Esophagus (tissue), 2 donors: ENCODE results near the gene KCNH3. TPM values are rescaled to one million over a fixed set of nuclear protein-coding genes. Genes with fewer than 3 reads are reported as not detected.

Source experiments
- H3K27ac ChIP-seq, 2 donors: one replicate each; pipeline ENCODE4 v1.5.1; 2013; ENCODE audit warnings: low read depth in 2 of 2, mild to moderate bottlenecking in 2 of 2, inconsistent platforms in 1 of 2, low read length in 1 of 2, moderate library complexity in 1 of 2
- H3K27me3 ChIP-seq, 2 donors: one replicate each; pipeline ENCODE4 v1.6.1; 2013; ENCODE audit warnings: low read length in 2 of 2, control low read depth in 1 of 2, mild to moderate bottlenecking in 1 of 2; ENCODE audit not compliant: insufficient read depth in 2 of 2, control insufficient read depth in 1 of 2
- H3K36me3 ChIP-seq, 2 donors: one replicate each; pipeline ENCODE4 v1.6.1; 2013; ENCODE audit warnings: low read length in 1 of 2; ENCODE audit not compliant: control insufficient read depth in 2 of 2, insufficient read depth in 2 of 2
- H3K4me1 ChIP-seq, 2 donors: one replicate each; pipeline ENCODE4 v1.6.1; 2013; ENCODE audit warnings: low read length in 1 of 2; ENCODE audit not compliant: control insufficient read depth in 2 of 2, insufficient read depth in 2 of 2
- H3K4me3 ChIP-seq, 2 donors: one replicate each; pipeline ENCODE4 v1.5.1; 2013; ENCODE audit warnings: low read length in 2 of 2, mild to moderate bottlenecking in 2 of 2, low read depth in 1 of 2, moderate library complexity in 1 of 2
- H3K9me3 ChIP-seq, 2 donors: one replicate each; pipeline ENCODE4 v1.6.1; 2013; ENCODE audit warnings: mild to moderate bottlenecking in 2 of 2, low read depth in 1 of 2, low read length in 1 of 2, moderate library complexity in 1 of 2; ENCODE audit not compliant: control insufficient read depth in 2 of 2, insufficient read depth in 1 of 2
- WGBS, 2 donors: extraction: QIAGEN DNeasy Blood & Tissue Kit; methylation state at CpG; one replicate each; pipeline ENCODE4 v1.1.7; 2013; 5-methylcytosine and 5-hydroxymethylcytosine counted together
- polyA plus RNA-seq, 2 donors: library from polyadenylated mRNA; stranded (reverse); fragments of 200-250 nt; gene quantifications; one replicate each; pipeline ENCODE4 v1.2.3, GENCODE V29; 2013
- donor health status: healthy with polysubstance abuse.
- donor health status: Bipolar disorder and iron deficiency.

KCNH3 gene
- polyA plus RNA-seq, 2 donors = 0.07 to 0.24 TPM

DNA sequence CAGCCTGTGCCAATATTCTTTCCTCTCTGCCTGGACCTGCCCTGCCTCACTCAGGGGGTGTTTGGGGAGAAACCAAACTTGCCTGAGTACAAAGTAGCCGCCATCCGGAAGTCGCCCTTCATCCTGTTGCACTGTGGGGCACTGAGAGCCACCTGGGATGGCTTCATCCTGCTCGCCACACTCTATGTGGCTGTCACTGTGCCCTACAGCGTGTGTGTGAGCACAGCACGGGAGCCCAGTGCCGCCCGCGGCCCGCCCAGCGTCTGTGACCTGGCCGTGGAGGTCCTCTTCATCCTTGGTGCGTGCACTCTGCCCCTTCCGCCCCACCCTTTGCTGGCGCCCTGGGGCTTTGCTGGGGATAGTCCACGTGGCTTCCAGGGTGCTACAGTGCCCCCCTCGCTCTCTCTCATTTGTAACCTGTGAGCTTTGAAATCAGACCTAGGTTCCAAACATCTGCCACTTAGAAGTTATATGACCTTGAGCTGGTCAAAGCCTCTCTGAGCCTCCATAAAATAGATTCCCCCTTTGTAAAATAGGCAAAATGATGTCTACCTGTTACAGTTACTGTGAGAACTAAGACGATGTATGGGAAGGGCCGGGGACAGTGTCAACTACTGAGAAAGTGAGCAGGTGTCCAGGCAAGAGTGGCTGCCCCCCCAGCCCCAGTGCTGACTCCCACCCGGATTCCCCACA is 4.5 kb downstream of the KCNH3 start:
- Histone ChIP-seq H3K27ac (no peak overlapping the region), H3K4me3 (no peak overlapping the region), H3K4me1 (peaks cover 2% of the 10 kb centered on the region in 2 donors), H3K9me3 (no peaks in the 10 kb centered on the region), H3K27me3 (peaks cover 0 to 5% of the 10 kb centered on the region in 2 donors), H3K36me3 (no peaks in the 10 kb centered on the region)
- 55 to 62% methylated on average over 20 of the region's 20 CpGs for WGBS, 2 donors

DNA sequence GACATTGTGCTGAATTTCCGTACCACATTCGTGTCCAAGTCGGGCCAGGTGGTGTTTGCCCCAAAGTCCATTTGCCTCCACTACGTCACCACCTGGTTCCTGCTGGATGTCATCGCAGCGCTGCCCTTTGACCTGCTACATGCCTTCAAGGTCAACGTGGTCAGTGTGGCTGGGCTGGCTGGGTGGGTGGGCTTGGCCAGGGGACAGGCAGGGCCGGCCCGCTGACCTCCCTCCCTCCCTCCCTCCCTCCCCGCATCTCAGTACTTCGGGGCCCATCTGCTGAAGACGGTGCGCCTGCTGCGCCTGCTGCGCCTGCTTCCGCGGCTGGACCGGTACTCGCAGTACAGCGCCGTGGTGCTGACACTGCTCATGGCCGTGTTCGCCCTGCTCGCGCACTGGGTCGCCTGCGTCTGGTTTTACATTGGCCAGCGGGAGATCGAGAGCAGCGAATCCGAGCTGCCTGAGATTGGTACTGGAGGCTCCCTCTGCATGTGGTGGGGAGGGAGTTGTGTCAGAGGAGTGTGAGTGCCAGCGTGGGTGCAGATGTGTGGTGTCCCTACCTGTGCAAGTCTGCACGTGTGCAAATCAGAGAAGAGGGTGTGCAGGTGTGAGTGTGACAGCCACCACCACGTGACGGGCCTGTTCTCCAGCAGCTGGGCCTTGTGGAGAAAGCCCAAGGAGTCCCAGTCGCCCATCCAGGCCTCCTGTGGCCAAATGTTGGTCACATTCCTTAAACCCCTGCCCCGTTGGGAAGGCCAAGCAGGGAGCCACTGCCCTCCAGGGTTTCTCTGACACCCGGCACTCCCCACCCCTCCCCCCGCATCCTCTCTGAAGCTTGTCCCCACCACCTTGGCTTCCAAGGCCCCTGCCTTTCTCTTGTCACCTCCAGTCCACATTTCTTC is 5.3 kb downstream of the KCNH3 start:
- peaks cover 0 to 7% of the 10 kb centered on the region in 2 donors for H3K4me1 ChIP-seq
- H3K4me3 ChIP-seq = no peak overlapping the region
- H3K27ac ChIP-seq = no peak overlapping the region
- H3K27me3 ChIP-seq = peaks cover 0 to 5% of the 10 kb centered on the region in 2 donors
- 50 to 52% methylated on average over 37 to 39 of the region's 39 CpGs for WGBS, 2 donors
- H3K36me3 ChIP-seq = no peaks in the 10 kb centered on the region
- no peaks in the 10 kb centered on the region for H3K9me3 ChIP-seq

DNA sequence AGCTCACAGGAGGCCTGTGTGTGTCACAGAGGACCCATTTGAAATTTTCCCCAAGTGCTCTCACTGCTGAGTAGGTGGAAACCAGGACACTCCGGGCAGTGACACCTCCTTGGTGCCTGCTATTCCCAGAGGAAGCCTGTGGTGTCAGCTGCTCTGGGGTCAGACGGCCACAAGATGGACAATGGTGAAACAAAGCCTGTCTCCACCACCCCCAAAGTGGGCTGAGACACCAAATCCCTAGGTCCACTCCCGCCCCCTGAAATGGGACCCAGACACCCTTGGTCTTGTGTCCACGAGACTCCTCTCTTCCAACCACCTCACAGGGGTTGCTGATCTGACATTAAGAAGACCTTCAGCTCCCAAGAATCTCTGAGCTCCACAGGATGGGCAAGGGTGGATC is 7.0 kb downstream of the KCNH3 start:
- no peaks in the 10 kb centered on the region for H3K27me3 ChIP-seq
- no peak overlapping the region for H3K27ac ChIP-seq
- no peak overlapping the region for H3K4me3 ChIP-seq
- peaks cover 0 to 11% of the 10 kb centered on the region in 2 donors for H3K4me1 ChIP-seq
- WGBS, 2 donors = 83 to 84% methylated on average over 4 of the region's 4 CpGs
- H3K36me3 ChIP-seq = no peaks in the 10 kb centered on the region
- no peaks in the 10 kb centered on the region for H3K9me3 ChIP-seq

DNA sequence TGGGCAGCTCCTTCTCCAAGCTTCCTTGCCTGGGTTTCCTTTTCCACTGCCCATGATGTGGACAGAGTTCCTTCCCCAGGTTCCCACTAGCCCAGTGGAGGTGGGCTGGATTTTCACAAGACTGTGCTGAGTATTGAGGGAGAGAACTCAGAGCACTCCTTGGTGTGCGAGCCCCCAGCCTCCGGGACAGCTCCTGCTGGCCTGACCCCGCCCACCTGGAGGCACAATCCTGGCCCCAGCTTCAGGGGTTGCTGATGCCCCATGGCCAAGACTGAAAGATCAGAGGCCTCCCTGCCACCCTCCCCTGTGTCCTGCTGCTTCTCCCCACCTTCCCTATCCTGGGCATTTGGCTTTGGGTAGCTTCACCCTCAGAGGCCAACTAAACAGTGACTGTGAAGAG is 7.7 kb downstream of the KCNH3 start:
- no peaks in the 10 kb centered on the region for H3K9me3 ChIP-seq
- no peaks in the 10 kb centered on the region for H3K27me3 ChIP-seq
- H3K4me3 ChIP-seq = no peak overlapping the region
- no peak overlapping the region for H3K27ac ChIP-seq
- 64 to 83% methylated on average over 3 of the region's 3 CpGs for WGBS, 2 donors
- peaks cover 0 to 11% of the 10 kb centered on the region in 2 donors for H3K4me1 ChIP-seq
- H3K36me3 ChIP-seq = no peaks in the 10 kb centered on the region

DNA sequence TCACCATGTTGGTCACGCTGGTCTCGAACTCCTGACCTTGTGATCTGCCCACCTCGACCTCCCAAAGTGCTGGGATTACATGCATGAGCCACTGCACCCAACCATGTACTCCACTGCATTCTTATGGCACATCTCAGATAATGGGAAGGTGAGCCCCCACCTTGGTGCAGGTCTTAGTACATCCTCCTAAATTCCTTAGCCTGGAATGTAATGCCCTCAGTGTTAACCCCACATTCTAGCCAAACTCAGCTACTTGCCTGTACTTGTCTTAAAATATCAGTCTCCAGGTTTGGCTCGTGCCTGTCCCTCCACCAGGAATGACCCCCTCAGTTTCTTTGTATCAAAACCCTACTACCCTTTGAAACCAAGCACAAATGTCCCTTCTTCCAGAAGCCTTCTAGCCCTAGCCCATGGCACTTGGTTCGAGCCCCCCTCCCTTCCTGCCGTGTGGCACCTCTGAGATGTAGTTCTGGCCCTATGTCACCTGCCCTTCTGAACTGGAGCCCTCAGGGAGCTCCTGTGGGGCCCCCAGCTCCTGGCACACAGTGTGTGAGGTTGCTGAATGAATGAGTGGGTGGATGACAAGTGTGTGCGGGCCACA is 8.4 kb downstream of the KCNH3 start:
- no peaks in the 10 kb centered on the region for H3K27me3 ChIP-seq
- 64 to 74% methylated on average over 7 of the region's 7 CpGs for WGBS, 2 donors
- H3K4me3 ChIP-seq = no peak overlapping the region
- no peaks in the 10 kb centered on the region for H3K36me3 ChIP-seq
- peaks cover 0 to 11% of the 10 kb centered on the region in 2 donors for H3K4me1 ChIP-seq
- H3K27ac ChIP-seq = no peak overlapping the region
- no peaks in the 10 kb centered on the region for H3K9me3 ChIP-seq

DNA sequence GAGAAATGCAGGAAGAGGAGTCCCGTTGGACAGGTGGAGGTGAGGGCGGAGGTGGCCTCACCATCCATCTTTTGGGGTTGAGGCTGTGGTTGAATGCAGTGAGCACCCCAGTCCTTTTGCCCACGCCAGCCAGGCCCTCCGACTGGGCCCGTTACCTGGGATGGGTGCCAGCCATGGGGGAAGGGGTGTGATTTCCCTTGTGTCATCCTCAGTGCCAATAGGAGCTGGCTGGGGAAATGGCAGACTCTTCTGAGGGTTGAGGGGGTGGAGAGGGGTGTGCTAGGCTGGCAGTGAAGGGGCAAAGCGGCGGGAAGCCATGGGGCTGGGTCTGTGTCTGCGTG is 9.6 kb downstream of the KCNH3 start:
- H3K4me3 ChIP-seq = no peak overlapping the region
- no peaks in the 10 kb centered on the region for H3K9me3 ChIP-seq
- H3K27ac ChIP-seq = no peak overlapping the region
- H3K4me1 ChIP-seq = peaks cover 0 to 10% of the 10 kb centered on the region in 2 donors
- no peaks in the 10 kb centered on the region for H3K27me3 ChIP-seq
- no peaks in the 10 kb centered on the region for H3K36me3 ChIP-seq
- WGBS, 2 donors = 34 to 44% methylated on average over 8 of the region's 8 CpGs

DNA sequence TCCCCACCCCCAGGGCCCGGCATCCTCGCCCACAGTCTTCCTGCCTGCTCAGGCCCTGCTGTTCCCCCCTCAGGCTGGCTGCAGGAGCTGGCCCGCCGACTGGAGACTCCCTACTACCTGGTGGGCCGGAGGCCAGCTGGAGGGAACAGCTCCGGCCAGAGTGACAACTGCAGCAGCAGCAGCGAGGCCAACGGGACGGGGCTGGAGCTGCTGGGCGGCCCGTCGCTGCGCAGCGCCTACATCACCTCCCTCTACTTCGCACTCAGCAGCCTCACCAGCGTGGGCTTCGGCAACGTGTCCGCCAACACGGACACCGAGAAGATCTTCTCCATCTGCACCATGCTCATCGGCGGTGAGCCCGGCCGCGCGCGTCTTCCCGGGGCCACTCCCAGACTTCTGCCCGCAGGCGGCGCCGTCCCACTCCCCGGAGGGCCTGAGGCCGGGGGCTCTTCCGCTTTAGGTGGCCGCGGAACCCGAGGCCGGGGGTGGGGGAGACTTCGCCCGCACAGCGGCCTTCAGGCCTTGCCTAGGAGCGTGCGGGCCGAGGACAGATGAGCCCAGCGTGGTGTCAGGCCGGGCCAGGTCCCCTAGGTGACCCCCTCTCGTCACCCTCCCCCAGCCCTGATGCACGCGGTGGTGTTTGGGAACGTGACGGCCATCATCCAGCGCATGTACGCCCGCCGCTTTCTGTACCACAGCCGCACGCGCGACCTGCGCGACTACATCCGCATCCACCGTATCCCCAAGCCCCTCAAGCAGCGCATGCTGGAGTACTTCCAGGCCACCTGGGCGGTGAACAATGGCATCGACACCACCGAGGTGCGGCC is 10.2 kb downstream of the KCNH3 start:
- peaks cover 0 to 10% of the 10 kb centered on the region in 2 donors for H3K4me1 ChIP-seq
- H3K36me3 ChIP-seq = no peaks in the 10 kb centered on the region
- H3K4me3 ChIP-seq = peak overlapping the region in 1 of 2 donors; percentile 4
- no peak overlapping the region for H3K27ac ChIP-seq
- H3K9me3 ChIP-seq = no peaks in the 10 kb centered on the region
- WGBS, 2 donors = 13 to 25% methylated on average over 58 to 70 of the region's 70 CpGs
- no peaks in the 10 kb centered on the region for H3K27me3 ChIP-seq

DNA sequence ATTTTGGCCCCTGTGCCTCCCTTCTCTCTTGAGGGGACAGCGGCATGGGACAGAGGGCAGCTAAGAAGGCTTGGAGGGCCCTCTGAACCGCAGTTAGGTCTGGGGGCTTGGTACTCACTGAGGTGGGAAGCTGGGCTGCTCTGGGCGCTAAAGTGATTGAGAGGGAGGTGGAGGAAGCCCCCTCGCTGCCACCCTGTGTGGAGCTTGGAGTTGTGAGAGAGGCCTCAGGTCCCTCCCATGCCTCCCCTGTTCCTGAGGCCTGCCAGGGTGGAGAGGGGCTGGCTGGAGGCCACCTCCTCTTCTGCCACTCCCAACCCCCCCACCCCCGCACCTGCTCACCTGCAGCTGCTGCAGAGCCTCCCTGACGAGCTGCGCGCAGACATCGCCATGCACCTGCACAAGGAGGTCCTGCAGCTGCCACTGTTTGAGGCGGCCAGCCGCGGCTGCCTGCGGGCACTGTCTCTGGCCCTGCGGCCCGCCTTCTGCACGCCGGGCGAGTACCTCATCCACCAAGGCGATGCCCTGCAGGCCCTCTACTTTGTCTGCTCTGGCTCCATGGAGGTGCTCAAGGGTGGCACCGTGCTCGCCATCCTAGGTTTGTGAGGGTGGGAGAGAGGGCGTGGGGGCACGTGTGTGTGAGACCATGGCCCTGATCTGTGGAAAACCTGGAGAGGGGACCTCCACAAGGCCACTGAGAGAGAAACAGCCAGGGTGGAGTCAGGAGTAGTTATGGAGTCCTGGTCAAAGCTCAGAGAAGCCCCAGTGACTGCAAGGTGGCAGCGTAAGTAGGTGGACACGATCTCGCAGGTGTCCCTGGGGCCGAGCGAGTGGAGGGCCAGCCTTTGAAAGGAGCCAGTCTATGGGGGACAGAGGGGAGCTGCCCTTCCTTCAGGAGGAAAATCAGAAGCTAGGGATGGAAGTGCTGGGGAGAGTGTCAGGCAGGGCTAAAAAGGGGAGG is 11.2 kb downstream of the KCNH3 start:
- no peak overlapping the region for H3K27ac ChIP-seq
- no peaks in the 10 kb centered on the region for H3K36me3 ChIP-seq
- no peak overlapping the region for H3K4me3 ChIP-seq
- no peaks in the 10 kb centered on the region for H3K9me3 ChIP-seq
- WGBS, 2 donors = 84 to 92% methylated on average over 28 of the region's 28 CpGs
- H3K27me3 ChIP-seq = no peaks in the 10 kb centered on the region
- H3K4me1 ChIP-seq = peaks cover 0 to 10% of the 10 kb centered on the region in 2 donors
